Neural progenitor cell (in vitro differentiated cells): ENCODE results near the gene MIER3. TPM values are rescaled to one million over a fixed set of nuclear protein-coding genes. Genes with fewer than 3 reads are reported as not detected.

Experiments
- DNase-seq: peaks from one replicate; pipeline ENCODE4 v3.0.0-alpha.2; 2016; ENCODE audit warnings: low spot score
- H2AFZ ChIP-seq: fragments of 200-600 bp; sonication (generic); replicated peaks from 2 replicates; pipeline ENCODE4 v1.6.1; 2016; ENCODE audit warnings: antibody characterized with exemption
- H3F3A ChIP-seq: fragments of 200-600 bp; sonication (generic); 2 replicates; pipeline ENCODE4 v1.6.1; 2016; ENCODE audit warnings: antibody characterized with exemption, low read depth
- H3K27ac ChIP-seq: fragments of 200-600 bp; sonication (generic); 2 replicates; pipeline ENCODE4 v1.5.1; 2016; ENCODE audit warnings: mild to moderate bottlenecking
- H3K27me3 ChIP-seq: fragments of 200-600 bp; sonication (generic); 2 replicates; pipeline ENCODE4 v1.6.1; 2016; ENCODE audit warnings: mild to moderate bottlenecking, moderate library complexity
- H3K36me3 ChIP-seq: fragments of 200-600 bp; sonication (generic); 2 replicates; pipeline ENCODE4 v1.5.1; 2016
- H3K4me1 ChIP-seq: fragments of 200-600 bp; sonication (generic); 2 replicates; pipeline ENCODE4 v1.6.1; 2016; ENCODE audit warnings: mixed run types
- H3K4me2 ChIP-seq: fragments of 200-600 bp; sonication (generic); 2 replicates; pipeline ENCODE4 v1.6.1; 2016
- H3K4me3 ChIP-seq: fragments of 200-600 bp; sonication (generic); 2 replicates; pipeline ENCODE4 v1.5.1; 2016
- H3K79me2 ChIP-seq: fragments of 200-600 bp; sonication (generic); 2 replicates; pipeline ENCODE4 v1.6.1; 2016; ENCODE audit warnings: low read depth
- H3K9ac ChIP-seq: fragments of 200-600 bp; sonication (generic); 2 replicates; pipeline ENCODE4 v1.6.1; 2016
- H3K9me3 ChIP-seq: fragments of 200-600 bp; sonication (generic); 2 replicates; pipeline ENCODE4 v1.5.1; 2016; ENCODE audit warnings: low read depth
- H4K20me1 ChIP-seq: fragments of 200-600 bp; sonication (generic); 2 replicates; pipeline ENCODE4 v1.6.1; 2016; ENCODE audit warnings: low read depth
- H3K27ac Mint-ChIP-seq: 3 replicates; pipeline ENCODE4 v1.8.0; 2021; ENCODE audit warnings: mixed read lengths
- H3K27me3 Mint-ChIP-seq: 2 replicates; pipeline ENCODE4 v1.8.0; 2022; ENCODE audit warnings: low read depth, mild to moderate bottlenecking, inconsistent platforms, moderate library complexity, mixed read lengths; ENCODE audit not compliant: insufficient read depth
- H3K36me3 Mint-ChIP-seq: 3 replicates; pipeline ENCODE4 v1.8.0; 2021; ENCODE audit warnings: mixed read lengths
- H3K4me1 Mint-ChIP-seq: 3 replicates; pipeline ENCODE4 v1.8.0; 2021; ENCODE audit warnings: mixed read lengths
- H3K4me3 Mint-ChIP-seq: 3 replicates; pipeline ENCODE4 v1.8.0; 2021; ENCODE audit warnings: mild to moderate bottlenecking, moderate library complexity, mixed read lengths
- H3K9me3 Mint-ChIP-seq: 3 replicates; pipeline ENCODE4 v1.8.0; 2020; ENCODE audit warnings: mixed read lengths
- CTCF ChIP-seq: fragments of 200-600 bp; sonication (generic); IDR thresholded peaks from 2 replicates; pipeline ENCODE4 v1.5.1; 2017; ENCODE audit warnings: antibody characterized with exemption, mild to moderate bottlenecking
- EZH2 ChIP-seq: fragments of 200-600 bp; sonication (generic); IDR thresholded peaks from 2 replicates; pipeline ENCODE4 v1.6.1; 2017; ENCODE audit warnings: antibody characterized with exemption, mild to moderate bottlenecking, moderate library complexity
- EZH2phosphoT487 ChIP-seq: fragments of 200-600 bp; sonication (generic); IDR thresholded peaks from 2 replicates; pipeline ENCODE4 v1.6.1; 2017; ENCODE audit warnings: antibody characterized with exemption
- total RNA-seq: library from RNA; depleted of rRNA; stranded (reverse); fragments of >200 nt; gene quantifications from 2 replicates; pipeline ENCODE4 v1.2.3, GENCODE V29; 2015; ENCODE audit warnings: low replicate concordance

The MIER3 gene
- total RNA-seq, 1 donor from 2014 or later: 106 TPM

- no peaks in the 10 kb centered on the region for H3K27me3 Mint-ChIP-seq
- no peaks in the 10 kb centered on the region for H3K4me1 Mint-ChIP-seq
- Histone ChIP-seq H3K9ac (no peak overlapping the region), H3K36me3 (no peaks in the 10 kb centered on the region), H3K4me2 (no peak overlapping the region), H3F3A (no peaks in the 10 kb centered on the region), H4K20me1 (no peaks in the 10 kb centered on the region), H3K4me1 (no peaks in the 10 kb centered on the region), H3K9me3 (no peaks in the 10 kb centered on the region), H3K27me3 (no peaks in the 10 kb centered on the region), H2AFZ (no peak overlapping the region), H3K4me3 (no peak overlapping the region), H3K79me2 (no peaks in the 10 kb centered on the region), H3K27ac (no peak overlapping the region)
- no peaks in the 10 kb centered on the region for H3K36me3 Mint-ChIP-seq
- no peak overlapping the region for H3K27ac Mint-ChIP-seq
- H3K9me3 Mint-ChIP-seq: no peaks in the 10 kb centered on the region
- TF ChIP-seq CTCF (no peak), EZH2 (no peak), EZH2phosphoT487 (no peak)
- no peak overlapping the region for H3K4me3 Mint-ChIP-seq
- no peak for DNase-seq
Measured at GRCh38 chr5:56989676-56990075, 37.8 kb upstream of the MIER3 start.

DNA sequence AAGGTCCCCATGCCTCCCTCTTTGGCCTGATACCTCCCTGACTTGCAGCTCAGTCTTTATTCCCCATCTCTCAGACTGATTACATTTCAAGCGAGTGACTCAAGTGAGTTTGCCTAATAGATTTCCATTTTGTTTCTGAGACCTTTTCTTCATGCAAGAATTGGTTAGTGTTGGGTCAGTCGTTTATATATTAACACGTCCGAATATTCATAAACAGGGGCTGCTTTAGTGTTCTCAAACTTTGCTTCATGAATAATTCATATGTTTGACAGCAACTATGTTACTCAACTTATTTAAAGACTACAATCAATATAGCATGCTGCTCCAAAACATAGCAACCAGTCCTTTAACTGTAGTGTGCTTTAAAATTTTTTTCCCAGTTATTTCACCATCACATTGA is 36.6 kb upstream of the MIER3 start:
- Mint-ChIP-seq H3K4me3 (no peak overlapping the region), H3K9me3 (no peaks in the 10 kb centered on the region), H3K36me3 (no peaks in the 10 kb centered on the region), H3K27me3 (no peaks in the 10 kb centered on the region), H3K27ac (no peak overlapping the region), H3K4me1 (no peaks in the 10 kb centered on the region)
- Histone ChIP-seq H3K4me2 (no peak overlapping the region), H3K27me3 (no peaks in the 10 kb centered on the region), H3K36me3 (no peaks in the 10 kb centered on the region), H4K20me1 (no peaks in the 10 kb centered on the region), H3F3A (no peaks in the 10 kb centered on the region), H3K9me3 (no peaks in the 10 kb centered on the region), H3K4me3 (no peak overlapping the region), H3K4me1 (no peaks in the 10 kb centered on the region), H3K27ac (no peak overlapping the region), H3K79me2 (no peaks in the 10 kb centered on the region), H2AFZ (no peak overlapping the region), H3K9ac (no peak overlapping the region)
- DNase-seq: no peak
- no peak for TF ChIP-seq CTCF
- no peak for TF ChIP-seq EZH2
- TF ChIP-seq EZH2phosphoT487: no peak

GRCh38 chr5:56987171-56987570 is 35.2 kb upstream of the MIER3 start:
- Histone ChIP-seq H3K79me2 (no peaks in the 10 kb centered on the region), H3K4me3 (no peak overlapping the region), H3K27ac (no peak overlapping the region), H3K9me3 (no peaks in the 10 kb centered on the region), H3K27me3 (no peaks in the 10 kb centered on the region), H3K36me3 (no peaks in the 10 kb centered on the region), H3K4me2 (no peak overlapping the region), H3F3A (no peaks in the 10 kb centered on the region), H2AFZ (no peak overlapping the region), H3K4me1 (no peaks in the 10 kb centered on the region), H4K20me1 (no peaks in the 10 kb centered on the region), H3K9ac (no peak overlapping the region)
- Mint-ChIP-seq H3K27ac (no peak overlapping the region), H3K9me3 (no peaks in the 10 kb centered on the region), H3K27me3 (no peaks in the 10 kb centered on the region), H3K4me3 (no peak overlapping the region), H3K4me1 (no peaks in the 10 kb centered on the region), H3K36me3 (no peaks in the 10 kb centered on the region)
- TF ChIP-seq EZH2phosphoT487: no peak
- no peak for DNase-seq

DNA sequence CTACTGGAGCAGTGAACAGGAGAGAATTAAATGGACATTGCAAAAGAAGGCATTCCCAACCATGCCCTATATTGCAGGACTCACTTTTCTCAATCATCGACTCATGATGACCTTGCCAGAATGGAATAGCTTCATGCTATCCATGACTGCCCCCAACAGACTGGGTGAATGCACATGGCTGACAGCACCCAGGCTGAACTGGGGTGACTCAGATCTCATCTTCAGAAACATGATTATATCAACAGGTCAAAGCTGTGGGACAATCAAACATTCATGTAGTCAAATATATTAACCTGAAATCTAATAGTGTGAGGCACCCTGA is 34.7 kb upstream of the MIER3 start:
- no peaks in the 10 kb centered on the region for H3K36me3 ChIP-seq
- H3K4me3 ChIP-seq: no peak overlapping the region
- no peaks in the 10 kb centered on the region for H3K27me3 ChIP-seq
- H3K79me2 ChIP-seq: no peaks in the 10 kb centered on the region
- no peak for TF ChIP-seq CTCF
- TF ChIP-seq EZH2phosphoT487: no peak
- TF ChIP-seq EZH2: no peak
- no peak for DNase-seq
- H3K9me3 Mint-ChIP-seq: no peaks in the 10 kb centered on the region
- H3K36me3 Mint-ChIP-seq: no peaks in the 10 kb centered on the region
- H2AFZ ChIP-seq: no peak overlapping the region
- no peak overlapping the region for H3K4me3 Mint-ChIP-seq
- no peak overlapping the region for H3K27ac ChIP-seq
- no peak overlapping the region for H3K27ac Mint-ChIP-seq
- no peaks in the 10 kb centered on the region for H4K20me1 ChIP-seq
- no peak overlapping the region for H3K4me2 ChIP-seq
- no peak overlapping the region for H3K9ac ChIP-seq
- no peaks in the 10 kb centered on the region for H3K4me1 ChIP-seq
- no peaks in the 10 kb centered on the region for H3K9me3 ChIP-seq
- no peaks in the 10 kb centered on the region for H3K4me1 Mint-ChIP-seq
- H3K27me3 Mint-ChIP-seq: no peaks in the 10 kb centered on the region
- no peaks in the 10 kb centered on the region for H3F3A ChIP-seq
